Measurements from ENCODE around the gene MZF1.

DNA sequence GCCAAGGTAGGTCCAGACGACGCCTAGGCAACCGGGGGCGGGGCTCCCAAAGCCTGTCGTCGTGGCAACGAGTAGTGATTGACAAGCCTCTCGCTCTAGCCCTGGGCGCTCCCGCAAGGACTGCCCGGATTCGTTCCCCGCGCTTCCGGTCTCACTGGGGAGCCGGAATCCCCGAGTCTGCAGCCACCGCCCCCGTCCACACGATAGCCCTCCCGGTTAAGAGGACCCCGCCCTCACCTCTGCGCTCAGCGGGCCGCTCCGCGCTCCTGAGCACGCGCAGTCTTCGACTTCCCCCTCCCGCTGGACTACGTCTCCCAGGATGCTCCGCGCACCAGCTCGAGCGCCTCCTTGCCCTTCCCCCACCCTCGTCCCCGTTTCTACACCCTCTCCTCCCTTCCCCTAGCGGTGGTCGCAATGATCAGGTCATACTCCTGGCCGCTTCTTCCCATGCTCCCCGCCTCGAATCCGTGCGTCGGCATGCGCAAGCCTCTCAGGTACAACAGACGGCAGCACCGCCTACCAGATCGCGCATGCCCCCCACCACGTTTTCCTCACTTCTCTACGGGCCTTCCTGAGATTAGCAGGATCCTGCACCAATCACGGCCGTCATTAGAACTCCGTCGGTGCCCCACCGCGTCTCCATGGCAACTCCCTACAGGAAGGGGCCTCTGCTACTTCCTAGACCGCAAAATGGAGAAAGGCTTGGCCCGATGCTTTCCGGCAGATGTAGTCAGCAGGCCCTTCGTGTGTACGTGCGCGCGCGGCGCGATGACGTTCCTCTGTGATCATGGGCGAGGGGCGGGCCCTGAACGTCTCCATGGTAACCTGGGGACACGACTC, at the start of gene MZF1:
- TF ChIP-seq EZH2phosphoT487 (IDR thresholded peaks at IDR 0.05; ENCODE audit: insufficient read depth, low read depth) (no peak), EZH2 (IDR thresholded peaks at IDR 0.05; ENCODE audit: insufficient read depth, poor library complexity, severe bottlenecking) (no peak)

All from GM23248 (cell line).